GM12878 (cell line): ENCODE data around the gene BRME1. TPM values are rescaled to one million over a fixed set of nuclear protein-coding genes. Genes with fewer than 3 reads are reported as not detected.
A peak's percentile ranks its signal among the peaks of the same experiment; 100 is the strongest.

Source experiments
- BACH1 ChIP-seq: fragments of 450-650 bp; IDR thresholded peaks from 2 replicates; pipeline ENCODE4 v1.6.1; 2017; ENCODE audit warnings: mild to moderate bottlenecking, borderline replicate concordance
- GATAD2B ChIP-seq: fragments of 450-650 bp; conservative IDR thresholded peaks from 2 replicates; pipeline ENCODE4 v1.6.1; 2017; ENCODE audit warnings: low read depth, mild to moderate bottlenecking, moderate library complexity
- HDAC2 ChIP-seq: fragments of 200-600 bp; sonication (generic); IDR thresholded peaks from 2 replicates; pipeline ENCODE4 v1.6.1; 2017
- IRF4 ChIP-seq: IDR thresholded peaks from 2 replicates; pipeline ENCODE4 v1.6.1; 2011; ENCODE audit warnings: low read depth, low read length
- KLF5 ChIP-seq: fragments of 450-650 bp; IDR thresholded peaks from 2 replicates; pipeline ENCODE4 v1.6.1; 2014; ENCODE audit warnings: mild to moderate bottlenecking; ENCODE audit not compliant: partially characterized antibody
- MTA2 ChIP-seq: fragments of 450-650 bp; IDR thresholded peaks from 2 replicates; pipeline ENCODE4 v1.6.1; 2016; ENCODE audit warnings: low read depth, mild to moderate bottlenecking, moderate library complexity
- MXI1 ChIP-seq: fragments of 150-350 bp; IDR thresholded peaks from 2 replicates; pipeline ENCODE4 v1.6.1; 2011; ENCODE audit warnings: low read depth, mild to moderate bottlenecking, inconsistent platforms, low read length, improper control_type of control experiment
- PML ChIP-seq: IDR thresholded peaks from 2 replicates; pipeline ENCODE4 v1.6.1; 2012; ENCODE audit warnings: low read length, inconsistent platforms
- POLR2AphosphoS5 ChIP-seq: IDR thresholded peaks from 2 replicates; pipeline ENCODE4 v1.6.1; 2011; ENCODE audit warnings: mild to moderate bottlenecking, low read length, inconsistent platforms
- SIX5 ChIP-seq: IDR thresholded peaks from 2 replicates; pipeline ENCODE4 v1.6.1; 2011; ENCODE audit warnings: mild to moderate bottlenecking, low read depth, low read length, moderate library complexity; ENCODE audit not compliant: severe bottlenecking
- YBX1 ChIP-seq: fragments of 450-650 bp; IDR thresholded peaks from 2 replicates; pipeline ENCODE4 v1.6.1; 2016; ENCODE audit warnings: antibody characterized with exemption
- ZNF687 ChIP-seq: fragments of 450-650 bp; IDR thresholded peaks from 2 replicates; pipeline ENCODE4 v1.6.1; 2017; ENCODE audit warnings: mild to moderate bottlenecking, moderate library complexity
- polyA plus RNA-seq, 11 experiments: library from polyadenylated mRNA; depleted of rRNA in 4 of 11; unstranded in 6 of 11; stranded (reverse) in 5 of 11; fragments of >200 nt; fragmentation: Nextera tagmentation in 4 of 11; fragmentation: Illumina TruSeq in 1 of 11; extraction: Ambion mirVana in 4 of 11; extraction: Trizol in 1 of 11; gene quantifications; 1 replicate in 1 of 11; 2 replicates in 10 of 11; pipeline versions ENCODE4 v1.2.1 to v1.2.3, GENCODE V29; 2011 to 2016; ENCODE audit warnings: inconsistent platforms in 2 of 11, missing spikeins in 2 of 11, low read depth in 1 of 11
- total RNA-seq, 4 experiments: library from RNA; depleted of rRNA in 3 of 4; stranded (reverse); fragments of >200 nt in 3 of 4; fragmentation: Illumina TruSeq in 1 of 4; extraction: Trizol in 1 of 4; gene quantifications; 2 replicates each; pipeline versions ENCODE4 v1.2.1 to v1.2.3, GENCODE V29; 2013 to 2021
- TF ChIP-seq, protein P1 (sequence below): fragments of 450-650 bp; formaldehyde crosslinking; IDR thresholded peaks from 2 replicates; pipeline ENCODE4 v1.4.0; 2020; ENCODE audit warnings: mild to moderate bottlenecking, moderate library complexity
- TF ChIP-seq, protein P2 (sequence below): fragments of 450-650 bp; IDR thresholded peaks from 2 replicates; pipeline ENCODE4 v1.6.1; 2016; ENCODE audit warnings: mild to moderate bottlenecking, moderate library complexity, borderline replicate concordance

Gene BRME1
- total and polyA plus RNA-seq, 10 of the 15 experiments (the other 5 are each of a cell fraction or from before 2014, with no cell fraction given) = 0.07 to 2.2 (median 1.1) TPM; not detected in 1

DNA sequence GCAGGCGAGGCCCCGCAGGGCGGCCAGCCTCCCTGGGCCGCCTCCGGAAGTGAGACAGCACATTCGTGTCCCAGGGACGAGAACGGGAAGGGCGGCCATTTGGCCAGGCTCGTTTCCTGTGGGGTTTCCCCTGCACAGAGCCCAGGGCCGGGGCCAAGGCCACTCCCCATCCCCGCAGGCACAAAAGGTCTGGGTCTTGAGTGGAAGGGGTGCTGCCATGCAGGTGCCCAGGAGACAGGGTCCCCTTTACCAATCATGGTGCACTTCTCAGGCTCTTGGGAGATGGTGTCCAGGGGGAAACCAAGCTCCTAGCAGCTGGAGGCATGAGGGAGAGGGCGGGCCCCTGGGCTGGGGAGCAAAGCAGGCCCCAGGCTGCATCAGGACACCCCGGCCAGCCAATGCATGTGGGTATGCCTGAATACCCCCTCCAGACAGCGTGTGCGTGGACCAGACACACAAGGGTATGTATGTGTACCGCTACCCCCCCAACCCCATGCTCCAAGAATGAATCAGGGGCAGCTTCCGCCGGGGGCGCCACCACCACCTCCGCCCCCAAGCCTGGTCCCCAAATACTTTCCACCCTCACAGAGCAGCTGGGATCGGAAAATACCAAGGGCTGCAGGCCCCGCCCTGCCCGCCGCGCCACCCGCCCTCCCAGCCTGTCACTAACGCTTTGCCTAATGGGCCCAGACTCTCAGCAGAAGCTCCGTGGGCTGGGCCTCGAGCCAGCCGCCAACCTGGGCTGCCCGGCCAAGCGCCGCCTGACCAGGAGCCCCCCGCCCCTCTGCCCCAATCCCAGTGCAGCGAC, 66.6 kb downstream of the BRME1 start (continued):
- TF ChIP-seq, protein P1, sequence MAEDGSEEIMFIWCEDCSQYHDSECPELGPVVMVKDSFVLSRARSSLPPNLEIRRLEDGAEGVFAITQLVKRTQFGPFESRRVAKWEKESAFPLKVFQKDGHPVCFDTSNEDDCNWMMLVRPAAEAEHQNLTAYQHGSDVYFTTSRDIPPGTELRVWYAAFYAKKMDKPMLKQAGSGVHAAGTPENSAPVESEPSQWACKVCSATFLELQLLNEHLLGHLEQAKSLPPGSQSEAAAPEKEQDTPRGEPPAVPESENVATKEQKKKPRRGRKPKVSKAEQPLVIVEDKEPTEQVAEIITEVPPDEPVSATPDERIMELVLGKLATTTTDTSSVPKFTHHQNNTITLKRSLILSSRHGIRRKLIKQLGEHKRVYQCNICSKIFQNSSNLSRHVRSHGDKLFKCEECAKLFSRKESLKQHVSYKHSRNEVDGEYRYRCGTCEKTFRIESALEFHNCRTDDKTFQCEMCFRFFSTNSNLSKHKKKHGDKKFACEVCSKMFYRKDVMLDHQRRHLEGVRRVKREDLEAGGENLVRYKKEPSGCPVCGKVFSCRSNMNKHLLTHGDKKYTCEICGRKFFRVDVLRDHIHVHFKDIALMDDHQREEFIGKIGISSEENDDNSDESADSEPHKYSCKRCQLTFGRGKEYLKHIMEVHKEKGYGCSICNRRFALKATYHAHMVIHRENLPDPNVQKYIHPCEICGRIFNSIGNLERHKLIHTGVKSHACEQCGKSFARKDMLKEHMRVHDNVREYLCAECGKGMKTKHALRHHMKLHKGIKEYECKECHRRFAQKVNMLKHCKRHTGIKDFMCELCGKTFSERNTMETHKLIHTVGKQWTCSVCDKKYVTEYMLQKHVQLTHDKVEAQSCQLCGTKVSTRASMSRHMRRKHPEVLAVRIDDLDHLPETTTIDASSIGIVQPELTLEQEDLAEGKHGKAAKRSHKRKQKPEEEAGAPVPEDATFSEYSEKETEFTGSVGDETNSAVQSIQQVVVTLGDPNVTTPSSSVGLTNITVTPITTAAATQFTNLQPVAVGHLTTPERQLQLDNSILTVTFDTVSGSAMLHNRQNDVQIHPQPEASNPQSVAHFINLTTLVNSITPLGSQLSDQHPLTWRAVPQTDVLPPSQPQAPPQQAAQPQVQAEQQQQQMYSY (CRISPR knock-in tag) = no peak
- TF ChIP-seq MXI1 = peak; percentile 19; the same call in 1 of the 2 replicates
- TF ChIP-seq IRF4 = 0 out of 2 replicates have a peak, but pooled peaks have one; percentile 39
- TF ChIP-seq ZNF687 = peak; percentile 67; the same call in 1 of the 2 replicates
- TF ChIP-seq, protein P2, sequence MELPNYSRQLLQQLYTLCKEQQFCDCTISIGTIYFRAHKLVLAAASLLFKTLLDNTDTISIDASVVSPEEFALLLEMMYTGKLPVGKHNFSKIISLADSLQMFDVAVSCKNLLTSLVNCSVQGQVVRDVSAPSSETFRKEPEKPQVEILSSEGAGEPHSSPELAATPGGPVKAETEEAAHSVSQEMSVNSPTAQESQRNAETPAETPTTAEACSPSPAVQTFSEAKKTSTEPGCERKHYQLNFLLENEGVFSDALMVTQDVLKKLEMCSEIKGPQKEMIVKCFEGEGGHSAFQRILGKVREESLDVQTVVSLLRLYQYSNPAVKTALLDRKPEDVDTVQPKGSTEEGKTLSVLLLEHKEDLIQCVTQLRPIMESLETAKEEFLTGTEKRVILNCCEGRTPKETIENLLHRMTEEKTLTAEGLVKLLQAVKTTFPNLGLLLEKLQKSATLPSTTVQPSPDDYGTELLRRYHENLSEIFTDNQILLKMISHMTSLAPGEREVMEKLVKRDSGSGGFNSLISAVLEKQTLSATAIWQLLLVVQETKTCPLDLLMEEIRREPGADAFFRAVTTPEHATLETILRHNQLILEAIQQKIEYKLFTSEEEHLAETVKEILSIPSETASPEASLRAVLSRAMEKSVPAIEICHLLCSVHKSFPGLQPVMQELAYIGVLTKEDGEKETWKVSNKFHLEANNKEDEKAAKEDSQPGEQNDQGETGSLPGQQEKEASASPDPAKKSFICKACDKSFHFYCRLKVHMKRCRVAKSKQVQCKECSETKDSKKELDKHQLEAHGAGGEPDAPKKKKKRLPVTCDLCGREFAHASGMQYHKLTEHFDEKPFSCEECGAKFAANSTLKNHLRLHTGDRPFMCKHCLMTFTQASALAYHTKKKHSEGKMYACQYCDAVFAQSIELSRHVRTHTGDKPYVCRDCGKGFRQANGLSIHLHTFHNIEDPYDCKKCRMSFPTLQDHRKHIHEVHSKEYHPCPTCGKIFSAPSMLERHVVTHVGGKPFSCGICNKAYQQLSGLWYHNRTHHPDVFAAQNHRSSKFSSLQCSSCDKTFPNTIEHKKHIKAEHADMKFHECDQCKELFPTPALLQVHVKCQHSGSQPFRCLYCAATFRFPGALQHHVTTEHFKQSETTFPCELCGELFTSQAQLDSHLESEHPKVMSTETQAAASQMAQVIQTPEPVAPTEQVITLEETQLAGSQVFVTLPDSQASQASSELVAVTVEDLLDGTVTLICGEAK = peak; percentile 77; the same call in 1 of the 2 replicates
- 0 out of 2 replicates have a peak, but pooled peaks have one; percentile 35 for TF ChIP-seq MTA2
- TF ChIP-seq KLF5 = peak; percentile 32
- peak; percentile 86 for TF ChIP-seq POLR2AphosphoS5
- TF ChIP-seq YBX1 = no peak
- peak; percentile 14 for TF ChIP-seq SIX5
- TF ChIP-seq PML = peak; percentile 57; the same call in 1 of the 2 replicates
- peak; percentile 82 for TF ChIP-seq GATAD2B
- TF ChIP-seq HDAC2 = no peak
- peak; percentile 13; the same call in 1 of the 2 replicates for TF ChIP-seq BACH1
